ENCODE measurements around the gene NR2E3.

GRCh38 chr15:71792521-71792920, 17.8 kb upstream of the NR2E3 start:
- TF ChIP-seq, protein P1, sequence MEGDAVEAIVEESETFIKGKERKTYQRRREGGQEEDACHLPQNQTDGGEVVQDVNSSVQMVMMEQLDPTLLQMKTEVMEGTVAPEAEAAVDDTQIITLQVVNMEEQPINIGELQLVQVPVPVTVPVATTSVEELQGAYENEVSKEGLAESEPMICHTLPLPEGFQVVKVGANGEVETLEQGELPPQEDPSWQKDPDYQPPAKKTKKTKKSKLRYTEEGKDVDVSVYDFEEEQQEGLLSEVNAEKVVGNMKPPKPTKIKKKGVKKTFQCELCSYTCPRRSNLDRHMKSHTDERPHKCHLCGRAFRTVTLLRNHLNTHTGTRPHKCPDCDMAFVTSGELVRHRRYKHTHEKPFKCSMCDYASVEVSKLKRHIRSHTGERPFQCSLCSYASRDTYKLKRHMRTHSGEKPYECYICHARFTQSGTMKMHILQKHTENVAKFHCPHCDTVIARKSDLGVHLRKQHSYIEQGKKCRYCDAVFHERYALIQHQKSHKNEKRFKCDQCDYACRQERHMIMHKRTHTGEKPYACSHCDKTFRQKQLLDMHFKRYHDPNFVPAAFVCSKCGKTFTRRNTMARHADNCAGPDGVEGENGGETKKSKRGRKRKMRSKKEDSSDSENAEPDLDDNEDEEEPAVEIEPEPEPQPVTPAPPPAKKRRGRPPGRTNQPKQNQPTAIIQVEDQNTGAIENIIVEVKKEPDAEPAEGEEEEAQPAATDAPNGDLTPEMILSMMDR (IDR thresholded peaks at IDR 0.05; ENCODE audit: poor library complexity, severe bottlenecking) = no peak
- TF ChIP-seq EZH2 (IDR thresholded peaks at IDR 0.05; ENCODE audit: borderline replicate concordance, insufficient read depth, low read length, poor library complexity, severe bottlenecking) (no peak), MXI1 (conservative IDR thresholded peaks at IDR 0.05; ENCODE audit: poor library complexity, severe bottlenecking) (no peak), RAD21 (conservative IDR thresholded peaks at IDR 0.05) (no peak)
